ENCODE data around the gene CNPPD1.
"Not testable (repeated sequence)": the region's sequence is repeated elsewhere in the genome, so short reads cannot be mapped to it uniquely, and the experiment has no call there.

CNPPD1 gene

GRCh38 chr2:219206328-219207133 is 29.8 kb upstream of the CNPPD1 start, which contains the start of gene ZFAND2B:
TSS of gene ZFAND2B (plus strand) at chr2:219206782. CDS start at chr2:219206988, 206 bp downstream.
- no peak for TF ChIP-seq Cebpa-rat (IDR thresholded peaks at IDR 0.05)
- H3K4me3 ChIP-seq, result peak within 1 kb of the TSS; percentile 51 to 74 (median 62)
- H3K27me3 ChIP-seq, result no peaks in the 10 kb centered on the region
- H3K36me3 ChIP-seq, result peaks cover 21 to 40% (median 32%) of the 10 kb centered on the region in 11 experiments; a peak in 21 of 22 replicates
- peak within 1 kb of the TSS; percentile 65 to 81 (median 76) for H3K27ac ChIP-seq
- peaks cover 0 to 5% (median 0%) of the 10 kb centered on the region in 11 experiments; a peak in 2 of 22 replicates for H3K9me3 ChIP-seq (replicated peaks in 1 of 11)
- H3K9ac ChIP-seq, result peak within 1 kb of the TSS; percentile 74 to 84 (median 77)
- H3K4me2 ChIP-seq, result peak within 1 kb of the TSS; percentile 90 to 97 (median 95)
- peaks cover 0 to 25% (median 6%) of the 10 kb centered on the region in 11 experiments; a peak in 9 of 22 replicates for H4K20me1 ChIP-seq
- peaks cover 40 to 51% (median 45%) of the 10 kb centered on the region in 10 experiments for H3K4me1 ChIP-seq

DNA sequence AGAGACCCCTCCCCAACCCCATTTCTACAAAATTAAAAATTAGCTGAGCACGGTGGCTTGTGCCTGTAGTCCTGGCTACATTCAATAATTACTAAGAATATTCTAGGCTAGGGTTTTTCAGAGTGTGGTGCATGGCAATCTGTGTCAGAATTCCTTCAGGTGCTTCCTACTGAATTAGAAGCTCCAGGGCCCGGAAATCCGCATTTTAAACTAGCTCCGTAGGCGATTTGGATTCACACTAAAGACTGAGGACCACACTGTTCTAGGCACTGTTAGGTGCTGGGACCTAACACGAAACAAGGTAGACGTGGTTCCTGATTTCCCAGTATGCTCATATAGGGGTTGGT is 29.2 kb upstream of the CNPPD1 start:
- Histone ChIP-seq H3K27ac (peak overlapping the region; percentile 37 to 81 (median 76)), H3K9ac (peak overlapping the region; percentile 74 to 84 (median 77))
- no peak for TF ChIP-seq Cebpa-rat (IDR thresholded peaks at IDR 0.05)

DNA sequence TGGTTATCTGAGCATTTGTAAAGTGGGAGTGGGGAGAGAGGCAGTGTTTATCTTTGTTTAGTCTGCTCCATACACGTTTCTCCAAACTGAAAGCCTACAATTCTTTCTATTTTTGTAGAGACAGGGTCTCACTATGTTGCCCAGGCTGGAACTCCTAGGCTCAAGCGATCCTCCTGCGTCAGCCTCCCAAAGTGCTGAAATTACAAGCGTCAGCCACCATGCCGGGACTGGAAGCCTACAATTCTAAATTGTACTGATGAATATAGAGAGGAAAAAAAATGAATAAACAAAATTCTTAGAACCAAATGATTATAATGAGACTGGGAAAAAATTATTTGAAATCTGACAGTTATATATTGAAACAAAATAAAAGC is 28.4 kb upstream of the CNPPD1 start:
- no peak overlapping the region for H3K27ac ChIP-seq
- no peak overlapping the region for H3K9ac ChIP-seq
- no peak for TF ChIP-seq Cebpa-rat (IDR thresholded peaks at IDR 0.05)
- peaks cover 16 to 26% (median 21%) of the 10 kb centered on the region in 11 experiments; a peak in 21 of 22 replicates for H3K36me3 ChIP-seq
- no peak overlapping the region for H3K4me2 ChIP-seq
- peaks cover 0 to 5% (median 0%) of the 10 kb centered on the region in 11 experiments; a peak in 2 of 22 replicates for H3K9me3 ChIP-seq (replicated peaks in 1 of 11)
- peaks cover 0 to 25% (median 6%) of the 10 kb centered on the region in 11 experiments; a peak in 8 of 22 replicates for H4K20me1 ChIP-seq
- no peak overlapping the region for H3K4me3 ChIP-seq
- peaks cover 36 to 40% (median 39%) of the 10 kb centered on the region in 10 experiments for H3K4me1 ChIP-seq
- H3K27me3 ChIP-seq, result no peaks in the 10 kb centered on the region

More for the DNA sequence above, 29.2 kb upstream of the CNPPD1 start:
- H3K4me2 ChIP-seq, result peak overlapping the region; percentile 66 to 96 (median 88)
- H4K20me1 ChIP-seq, result peaks cover 0 to 25% (median 6%) of the 10 kb centered on the region in 11 experiments; a peak in 8 of 22 replicates
- peaks cover 0 to 5% (median 0%) of the 10 kb centered on the region in 11 experiments; a peak in 2 of 22 replicates for H3K9me3 ChIP-seq (replicated peaks in 1 of 11)
- H3K4me3 ChIP-seq, result peak overlapping the region; percentile 51 to 74 (median 62)
- H3K4me1 ChIP-seq, result peaks cover 40 to 48% (median 44%) of the 10 kb centered on the region in 10 experiments
- H3K27me3 ChIP-seq, result no peaks in the 10 kb centered on the region
- H3K36me3 ChIP-seq, result peaks cover 21 to 34% (median 29%) of the 10 kb centered on the region in 11 experiments; a peak in 21 of 22 replicates

GRCh38 chr2:219204425-219205164 is 27.9 kb upstream of the CNPPD1 start:
- no peaks in the 10 kb centered on the region for H3K27me3 ChIP-seq
- peaks cover 0 to 25% (median 6%) of the 10 kb centered on the region in 11 experiments; a peak in 8 of 22 replicates for H4K20me1 ChIP-seq
- H3K4me1 ChIP-seq, result peaks cover 30 to 34% (median 33%) of the 10 kb centered on the region in 10 experiments
- H3K4me3 ChIP-seq, result no peak overlapping the region
- no peak overlapping the region for H3K9ac ChIP-seq
- no peak overlapping the region for H3K4me2 ChIP-seq
- no peak for TF ChIP-seq Cebpa-rat (IDR thresholded peaks at IDR 0.05)
- H3K27ac ChIP-seq, result no peak overlapping the region
- H3K9me3 ChIP-seq (replicated peaks in 1 of 11), result peaks cover 0 to 5% (median 0%) of the 10 kb centered on the region in 11 experiments; a peak in 2 of 22 replicates
- peaks cover 13 to 21% (median 17%) of the 10 kb centered on the region in 11 experiments; a peak in 20 of 22 replicates for H3K36me3 ChIP-seq

- not testable (repeated sequence) for H3K4me3 ChIP-seq; H4K20me1 ChIP-seq; H3K4me2 ChIP-seq; H3K27me3 ChIP-seq; H3K9me3 ChIP-seq (replicated peaks in 1 of 11); H3K36me3 ChIP-seq; H3K4me1 ChIP-seq; H3K9ac ChIP-seq; H3K27ac ChIP-seq
Measured at GRCh38 chr2:219201331-219201730, 24.6 kb upstream of the CNPPD1 start.

- H3K27me3 ChIP-seq; H3K4me2 ChIP-seq; H3K9ac ChIP-seq; H3K4me3 ChIP-seq; H3K9me3 ChIP-seq (replicated peaks in 1 of 11); H3K4me1 ChIP-seq; H4K20me1 ChIP-seq; H3K36me3 ChIP-seq; H3K27ac ChIP-seq: not testable (repeated sequence)
Measured at GRCh38 chr2:219200502-219201326, 24.0 kb upstream of the CNPPD1 start.

DNA sequence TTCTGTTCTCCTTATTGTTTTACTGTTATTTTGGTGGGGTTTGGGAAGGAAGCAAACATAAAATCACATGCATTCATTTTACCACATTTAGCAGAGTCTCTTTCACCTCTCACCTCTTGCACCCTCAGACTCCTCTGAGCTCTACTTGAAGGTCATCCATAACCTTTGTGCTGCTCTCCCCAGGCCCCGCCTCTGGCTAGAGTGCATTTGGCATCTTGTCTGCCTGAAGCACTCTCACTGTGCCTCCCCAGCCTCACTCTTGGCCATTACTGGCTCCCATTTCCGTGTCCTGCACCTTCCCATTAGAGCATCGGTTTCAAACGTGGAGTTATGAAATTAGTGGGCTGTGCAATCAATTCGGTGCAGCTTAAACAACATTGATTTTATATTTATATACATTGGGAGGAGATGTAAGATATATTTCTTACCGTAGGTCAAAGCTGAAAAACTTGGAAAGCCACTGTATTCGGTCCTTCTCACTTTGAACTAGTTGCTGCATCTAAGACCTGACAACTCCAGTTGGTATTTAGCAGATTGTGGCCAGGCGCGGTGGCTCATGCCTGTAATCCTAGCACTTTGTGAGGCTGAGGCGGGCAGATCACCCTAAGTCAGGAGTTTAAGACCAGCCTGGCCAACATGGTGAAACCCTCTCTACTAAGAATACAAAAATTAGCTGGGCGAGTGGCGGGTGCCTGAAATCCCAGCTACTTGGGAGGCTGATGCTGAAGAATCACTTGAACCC is 22.9 kb upstream of the CNPPD1 start:
- no peak overlapping the region for H3K4me3 ChIP-seq
- H3K4me2 ChIP-seq, result no peak overlapping the region
- H3K9me3 ChIP-seq (replicated peaks in 1 of 11), result peaks cover 0 to 4% (median 0%) of the 10 kb centered on the region in 11 experiments; a peak in 2 of 22 replicates
- H3K36me3 ChIP-seq, result no peaks in the 10 kb centered on the region
- no peaks in the 10 kb centered on the region for H3K27me3 ChIP-seq
- H4K20me1 ChIP-seq, result no peaks in the 10 kb centered on the region
- H3K4me1 ChIP-seq, result no peaks in the 10 kb centered on the region; a peak in 1 of 20 replicates
- no peak overlapping the region for H3K27ac ChIP-seq
- no peak for TF ChIP-seq Cebpa-rat (IDR thresholded peaks at IDR 0.05)
- H3K9ac ChIP-seq, result no peak overlapping the region

GRCh38 chr2:219198974-219199373 is 22.2 kb upstream of the CNPPD1 start:
- Histone ChIP-seq H3K4me3 (no peak overlapping the region), H3K9me3 (replicated peaks in 1 of 11) (0 out of 22 replicates have a peak, but pooled peaks cover 0 to 4% (median 0%) of the 10 kb centered on the region in 11 experiments), H3K4me2 (no peak overlapping the region), H3K36me3 (no peaks in the 10 kb centered on the region), H3K9ac (no peak overlapping the region), H3K27me3 (no peaks in the 10 kb centered on the region), H4K20me1 (no peaks in the 10 kb centered on the region), H3K4me1 (no peaks in the 10 kb centered on the region; a peak in 1 of 20 replicates), H3K27ac (no peak overlapping the region)
- no peak for TF ChIP-seq Cebpa-rat (IDR thresholded peaks at IDR 0.05)

Measured in BLaER1 treated with 17β-estradiol and CSF1 and Interleukin-3, amounts not matched to agents 10 nM and 100 nM (cell line).